ENCODE measurements around the gene ZNF134.

DNA sequence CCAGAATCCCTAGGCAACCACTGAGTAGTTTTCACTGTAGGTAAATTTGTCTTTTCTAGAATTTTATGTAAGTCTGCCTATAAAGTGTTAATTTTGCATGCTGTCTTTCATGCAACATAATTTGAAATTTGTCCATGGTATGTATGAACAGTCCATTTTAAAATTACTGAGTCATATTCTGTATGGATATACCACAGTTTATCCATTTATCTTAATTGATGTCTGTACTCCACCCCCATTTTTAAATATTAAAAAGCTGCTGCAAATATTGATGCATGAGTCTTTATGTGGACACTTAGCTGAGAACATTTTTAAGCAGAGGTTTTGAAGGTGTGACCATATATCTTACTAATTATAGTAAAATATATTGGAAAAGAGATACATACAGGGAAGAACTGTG, 9.0 kb downstream of the ZNF134 start:
- TF ChIP-seq, protein P1, sequence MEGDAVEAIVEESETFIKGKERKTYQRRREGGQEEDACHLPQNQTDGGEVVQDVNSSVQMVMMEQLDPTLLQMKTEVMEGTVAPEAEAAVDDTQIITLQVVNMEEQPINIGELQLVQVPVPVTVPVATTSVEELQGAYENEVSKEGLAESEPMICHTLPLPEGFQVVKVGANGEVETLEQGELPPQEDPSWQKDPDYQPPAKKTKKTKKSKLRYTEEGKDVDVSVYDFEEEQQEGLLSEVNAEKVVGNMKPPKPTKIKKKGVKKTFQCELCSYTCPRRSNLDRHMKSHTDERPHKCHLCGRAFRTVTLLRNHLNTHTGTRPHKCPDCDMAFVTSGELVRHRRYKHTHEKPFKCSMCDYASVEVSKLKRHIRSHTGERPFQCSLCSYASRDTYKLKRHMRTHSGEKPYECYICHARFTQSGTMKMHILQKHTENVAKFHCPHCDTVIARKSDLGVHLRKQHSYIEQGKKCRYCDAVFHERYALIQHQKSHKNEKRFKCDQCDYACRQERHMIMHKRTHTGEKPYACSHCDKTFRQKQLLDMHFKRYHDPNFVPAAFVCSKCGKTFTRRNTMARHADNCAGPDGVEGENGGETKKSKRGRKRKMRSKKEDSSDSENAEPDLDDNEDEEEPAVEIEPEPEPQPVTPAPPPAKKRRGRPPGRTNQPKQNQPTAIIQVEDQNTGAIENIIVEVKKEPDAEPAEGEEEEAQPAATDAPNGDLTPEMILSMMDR (conservative IDR thresholded peaks at IDR 0.05; ENCODE audit: low read length) = no peak
- no peak for TF ChIP-seq EZH2phosphoT487 (IDR thresholded peaks at IDR 0.05; ENCODE audit: borderline replicate concordance, low read depth, low read length)

All from OCI-LY7 (cell line).